Posterior vena cava (tissue), 2 donors: ENCODE measurements around the gene MAFF. TPM values are rescaled to one million over a fixed set of nuclear protein-coding genes. Genes with fewer than 3 reads are reported as not detected.
"Not testable (repeated sequence)": the region's sequence is repeated elsewhere in the genome, so short reads cannot be mapped to it uniquely, and the experiment has no call there.

Source experiments
- DNase-seq: peaks from one replicate; pipeline ENCODE4 v3.0.0-alpha.2; 2020; ENCODE audit warnings: low spot score
- intact Hi-C, 2 donors: fragments of 100-400 bp; cut with DNase I; formaldehyde crosslinking; loops; one replicate each; pipeline versions ENCODE4 v1.14.1 to v1.14.2; 2022 to 2023
- long read RNA-seq, 2 donors: library from polyadenylated mRNA; unstranded; transcript quantifications; one replicate each; pipeline ENCODE4 v2.0.0, GENCODE V29; 2020 to 2021
- total RNA-seq, 2 donors: library from RNA; stranded (reverse); fragmentation: NEBNext Ultra II Directional; extraction: Animal tissue kit (Norgen Biotek cat#: 25700); gene quantifications; one replicate each; pipeline ENCODE4 v1.2.1, GENCODE V29; 2021
- donor health status: DM: yes; HTN: yes; CAD: no.
- donor health status: DM: yes; HTN: yes; CAD: no.

Gene MAFF
- total RNA-seq = 10 to 100 TPM; 22.1 to 72.7 TPM
- long read RNA-seq, donor 1, transcript MAFF-201 (3 exons, 2,490 nt) = major isoform, 24 of 30 reads
- long read RNA-seq, donor 1, partial matches to known transcripts = 5 of 30 reads
- long read RNA-seq, donor 1, other reads (novel, unspliced or antisense) = 1 of 30 reads
- long read RNA-seq, donor 2, transcript MAFF-201 (3 exons, 2,490 nt) = major isoform, 99 of 143 reads
- long read RNA-seq, donor 2, partial matches to known transcripts = 42 of 143 reads
- long read RNA-seq, donor 2, other reads (novel, unspliced or antisense) = 2 of 143 reads

- intact Hi-C loops = loop anchor here in 1 of 2 donors (5.0 to 10.0 kb wide), 2 partner anchors 90 to 113 kb away; partner anchors contain the start of genes BAIAP2L2 and CSNK1E
- peak; percentile 99 for DNase-seq
Observed at GRCh38 chr22:38201711-38202436, at the start of gene MAFF. TSS of gene MAFF (plus strand) at chr22:38201994. CDS start at chr22:38213854, 11,860 bp downstream.

GRCh38 chr22:38153821-38154562 lies 47.8 kb upstream of the MAFF start:
- no peak for DNase-seq

GRCh38 chr22:38154563-38154915 lies 47.3 kb upstream of the MAFF start:
- not testable (repeated sequence) for DNase-seq

More at GRCh38 chr22:38153821-38154562, 47.8 kb upstream of the MAFF start:
- intact Hi-C loops = no loop called here

GRCh38 chr22:38155703-38156102 lies 46.1 kb upstream of the MAFF start:
- DNase-seq = no peak
- intact Hi-C loops = no loop called here

More at GRCh38 chr22:38154563-38154915, 47.3 kb upstream of the MAFF start:
- intact Hi-C loops = not testable (repeated sequence)

- intact Hi-C loops = no loop called here
- DNase-seq = no peak
Observed at GRCh38 chr22:38162881-38163843, 38.6 kb upstream of the MAFF start.

- no peak for DNase-seq
- intact Hi-C loops = no loop called here
Observed at GRCh38 chr22:38163844-38164550, 37.8 kb upstream of the MAFF start.

GRCh38 chr22:38164551-38164918 lies 37.3 kb upstream of the MAFF start:
- no peak for DNase-seq
- intact Hi-C loops = no loop called here

- DNase-seq = no peak
- intact Hi-C loops = no loop called here
Observed at GRCh38 chr22:38165922-38166593, 35.7 kb upstream of the MAFF start.

- intact Hi-C loops = no loop called here
- no peak for DNase-seq
Observed at GRCh38 chr22:38167988-38168407, 33.8 kb upstream of the MAFF start.

- DNase-seq = no peak
- intact Hi-C loops = no loop called here
Observed at GRCh38 chr22:38169116-38169515, 32.7 kb upstream of the MAFF start.

GRCh38 chr22:38170469-38170868 lies 31.3 kb upstream of the MAFF start:
- intact Hi-C loops = no loop called here
- DNase-seq = no peak

GRCh38 chr22:38171927-38172831 lies 29.6 kb upstream of the MAFF start:
- intact Hi-C loops = no loop called here
- no peak for DNase-seq

GRCh38 chr22:38172832-38173640 lies 28.8 kb upstream of the MAFF start:
- peak; percentile 85 for DNase-seq

GRCh38 chr22:38173641-38173906 lies 28.2 kb upstream of the MAFF start:
- DNase-seq = no peak
- intact Hi-C loops = no loop called here

More at GRCh38 chr22:38172832-38173640, 28.8 kb upstream of the MAFF start:
- intact Hi-C loops = no loop called here

GRCh38 chr22:38174626-38175025 lies 27.2 kb upstream of the MAFF start:
- intact Hi-C loops = no loop called here
- DNase-seq = no peak
